ENCODE results near the gene CERS5.
"Not testable (repeated sequence)": the region's sequence is repeated elsewhere in the genome, so short reads cannot be mapped to it uniquely, and the experiment has no call there.

CERS5 gene

DNA sequence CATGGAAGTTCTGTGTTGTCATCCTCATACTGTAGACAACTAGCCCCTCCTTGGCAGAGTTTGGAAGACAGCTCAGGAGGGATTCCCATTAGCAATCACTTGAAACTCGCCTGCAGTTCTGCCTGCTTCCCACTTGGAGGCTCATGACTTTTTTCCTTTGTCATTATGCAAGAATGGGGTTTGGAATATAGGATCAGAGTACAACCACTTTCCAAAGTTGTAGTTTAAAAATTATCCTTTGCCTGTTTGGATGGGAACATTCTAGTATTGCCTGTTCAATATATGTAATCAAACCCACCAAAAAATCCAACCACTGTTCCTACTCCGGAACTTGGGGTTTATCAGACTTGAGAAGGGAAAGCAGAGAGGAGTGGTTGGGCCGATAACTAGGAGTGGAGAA lies 65.5 kb downstream of the CERS5 start:
- no peak for DNase-seq

DNA sequence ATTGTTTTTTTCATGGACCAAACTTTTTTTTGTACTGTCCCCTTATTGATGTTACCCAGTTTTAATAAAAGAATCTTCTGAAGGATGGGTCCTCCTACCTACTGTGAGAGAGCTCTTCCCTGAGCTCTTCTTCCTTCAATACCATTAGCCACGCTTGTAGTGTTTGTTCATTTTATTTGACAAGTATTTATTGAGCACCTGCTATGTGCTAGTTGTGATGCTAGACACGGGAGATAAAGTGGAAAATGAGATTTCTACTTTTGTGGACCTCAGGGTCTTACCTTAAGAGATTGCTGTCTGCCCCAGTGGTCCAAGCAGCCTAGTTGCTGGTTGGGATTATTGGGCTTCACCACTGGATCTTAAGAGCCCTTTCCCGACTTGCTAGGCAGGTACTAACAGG lies 66.6 kb downstream of the CERS5 start:
- DNase-seq: no peak

DNA sequence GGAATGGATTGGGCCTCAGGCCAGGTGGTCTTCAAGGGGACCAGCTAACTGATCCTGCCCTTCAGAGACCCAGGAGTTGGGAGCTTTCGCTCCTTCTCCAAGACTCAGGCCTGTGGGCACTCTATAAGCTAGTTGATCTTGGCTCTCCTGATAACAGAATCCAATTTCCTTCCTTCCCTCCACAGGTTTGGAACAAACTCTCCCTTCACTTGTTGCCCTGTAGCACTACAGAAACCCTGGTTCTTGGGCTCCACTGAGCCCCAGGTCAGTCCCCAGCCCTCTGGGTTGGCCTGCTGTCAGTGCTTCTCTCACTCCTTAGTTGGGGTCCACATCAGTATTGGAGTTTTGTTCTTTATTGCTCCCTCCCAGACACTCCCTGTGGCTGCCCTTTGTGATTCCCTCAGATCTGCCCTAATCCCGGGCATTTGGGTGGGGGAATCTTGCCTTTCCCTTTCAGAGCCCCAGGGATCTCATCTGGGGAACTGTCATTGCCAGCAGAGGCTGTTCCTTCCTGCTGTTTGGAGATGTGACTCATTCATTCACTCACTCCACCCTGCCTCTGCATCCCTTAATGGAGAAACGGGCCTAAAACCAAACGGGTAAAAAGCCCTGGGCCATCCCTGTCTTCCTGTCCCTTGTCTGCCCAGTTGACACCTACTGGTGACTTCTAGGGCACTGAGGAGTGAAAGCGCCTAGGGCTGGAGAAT lies 67.7 kb downstream of the CERS5 start:
- DNase-seq: no peak

DNA sequence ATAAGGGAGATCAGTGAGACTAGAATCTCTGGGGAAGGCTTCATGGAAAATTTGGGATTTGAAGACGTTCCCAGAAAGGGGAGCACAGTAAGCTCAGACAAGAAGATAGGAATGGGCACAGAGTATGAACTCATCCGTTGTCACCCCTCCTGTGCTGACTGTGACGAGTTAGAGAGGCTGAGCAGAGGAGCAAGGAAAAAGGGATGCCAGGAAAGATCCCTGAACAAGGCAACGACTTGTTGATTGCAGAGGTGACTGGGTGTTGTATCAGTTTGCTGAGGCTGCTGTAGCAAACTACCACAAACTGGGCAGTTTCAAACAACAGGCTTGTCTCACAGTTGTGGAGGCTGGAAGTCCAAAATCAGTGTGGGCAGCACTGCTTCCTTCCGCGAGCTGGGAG lies 69.2 kb downstream of the CERS5 start:
- no peak for DNase-seq

DNA sequence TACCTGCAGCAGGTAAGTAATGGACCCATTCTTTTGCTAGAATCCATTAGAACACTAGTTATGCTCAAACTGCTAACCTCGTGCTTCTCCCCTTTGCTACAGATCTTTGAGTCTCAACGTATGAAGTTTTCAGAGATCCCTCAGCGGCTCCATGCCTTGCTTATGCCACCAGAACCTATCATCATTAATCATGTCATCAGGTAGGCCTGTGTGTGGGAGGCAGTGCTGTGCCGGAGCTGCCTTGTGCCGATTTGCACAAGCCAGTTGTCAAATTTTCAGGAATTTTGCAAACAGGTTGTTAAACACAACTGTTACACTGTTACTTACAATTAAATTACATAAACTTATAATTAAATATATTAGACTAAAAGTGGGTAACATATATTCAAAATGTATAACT lies 76.8 kb downstream of the CERS5 start:
- no peak for DNase-seq

DNA sequence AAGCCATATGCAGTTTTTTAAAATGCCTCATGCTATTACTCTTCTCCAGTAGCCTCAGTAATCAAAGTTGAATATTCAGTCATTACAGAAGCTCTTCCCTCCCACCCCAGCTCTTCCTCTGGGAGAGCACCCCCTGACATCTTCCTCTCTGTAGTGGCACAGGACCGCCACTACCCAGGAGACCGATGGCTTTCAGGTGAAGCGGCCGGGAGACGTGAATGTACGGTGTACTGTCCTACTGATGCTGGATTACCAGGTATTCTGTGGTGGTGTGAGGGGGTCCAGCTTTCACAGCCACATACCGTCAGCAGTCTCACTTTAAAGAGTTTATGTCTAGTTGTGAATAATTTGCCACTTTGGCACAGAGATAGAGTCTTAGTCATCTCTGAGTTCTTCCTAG lies 77.4 kb downstream of the CERS5 start:
- no peak for DNase-seq

DNA sequence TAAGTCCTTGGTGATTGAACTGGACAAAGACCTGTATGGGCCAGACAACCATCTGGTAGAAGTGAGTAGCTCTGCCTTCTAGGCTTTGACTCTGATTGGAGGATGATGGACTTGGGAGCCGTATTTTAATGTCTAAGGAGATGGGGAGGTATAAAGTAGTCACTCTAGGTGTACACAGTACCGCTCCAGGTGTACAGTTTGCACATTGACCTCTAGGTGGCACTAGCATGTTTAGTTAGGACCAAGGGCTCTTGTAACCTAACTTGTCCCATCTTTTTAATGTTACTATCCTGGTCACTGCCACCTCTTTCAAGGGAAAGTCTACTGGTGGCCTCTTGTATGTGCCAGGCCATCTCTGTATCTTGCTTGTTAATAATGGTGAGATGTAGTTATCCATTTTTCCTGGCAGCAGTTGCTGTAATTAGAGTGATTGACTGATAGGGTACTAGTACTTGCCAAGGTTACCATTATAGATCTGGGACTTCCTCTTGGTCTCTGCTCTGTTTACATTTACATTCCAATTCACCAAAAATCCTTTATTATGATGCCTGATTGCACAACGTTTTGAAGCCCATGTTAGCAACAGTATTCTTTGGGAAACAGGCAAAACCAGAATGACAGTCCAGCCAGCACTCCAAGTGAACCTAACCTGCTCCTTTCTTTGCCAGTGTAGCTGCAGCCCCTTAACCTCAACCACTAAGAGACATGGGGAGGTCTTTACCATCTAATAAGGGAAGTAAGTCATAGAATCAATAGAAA lies 78.4 kb downstream of the CERS5 start:
- peak; percentile 77 for DNase-seq

DNA sequence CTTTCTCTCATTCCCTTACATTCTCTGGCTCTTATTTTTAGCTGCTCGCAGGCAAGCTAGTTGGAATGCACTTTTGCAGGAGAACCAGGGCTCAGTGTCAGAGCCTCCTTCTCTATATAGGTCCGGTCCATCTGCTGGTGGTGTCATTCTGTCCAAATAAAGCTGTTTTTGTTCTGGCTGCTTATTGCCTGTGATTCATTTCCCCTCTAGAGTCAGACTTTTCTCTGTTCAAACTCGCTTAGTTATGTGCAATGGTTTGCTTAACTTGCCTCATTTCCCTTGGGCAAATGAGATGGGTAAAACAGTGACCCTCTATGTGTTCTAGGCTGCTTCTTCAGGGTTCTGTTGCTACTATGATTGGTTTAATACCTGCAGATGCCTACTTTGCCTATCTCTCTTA lies 79.2 kb downstream of the CERS5 start:
- DNase-seq: no peak

DNA sequence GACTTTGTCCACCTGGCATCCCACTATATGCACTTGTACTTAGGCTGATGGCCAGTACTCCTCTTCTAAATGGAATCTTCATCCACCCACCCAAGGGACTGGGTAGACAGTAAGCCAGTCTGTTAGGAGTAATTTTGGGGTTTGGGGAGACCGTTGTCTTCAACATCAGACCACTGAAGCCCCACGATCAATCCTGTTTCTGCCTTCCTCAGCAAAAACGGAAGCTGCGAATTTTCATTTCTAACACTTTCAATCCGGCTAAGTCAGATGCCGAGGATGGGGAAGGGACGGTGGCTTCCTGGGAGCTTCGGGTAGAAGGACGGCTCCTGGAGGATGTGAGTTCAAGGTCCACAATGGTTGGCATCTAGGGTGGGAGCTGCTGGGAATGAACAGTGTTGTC lies 80.0 kb downstream of the CERS5 start:
- DNase-seq: no peak

DNA sequence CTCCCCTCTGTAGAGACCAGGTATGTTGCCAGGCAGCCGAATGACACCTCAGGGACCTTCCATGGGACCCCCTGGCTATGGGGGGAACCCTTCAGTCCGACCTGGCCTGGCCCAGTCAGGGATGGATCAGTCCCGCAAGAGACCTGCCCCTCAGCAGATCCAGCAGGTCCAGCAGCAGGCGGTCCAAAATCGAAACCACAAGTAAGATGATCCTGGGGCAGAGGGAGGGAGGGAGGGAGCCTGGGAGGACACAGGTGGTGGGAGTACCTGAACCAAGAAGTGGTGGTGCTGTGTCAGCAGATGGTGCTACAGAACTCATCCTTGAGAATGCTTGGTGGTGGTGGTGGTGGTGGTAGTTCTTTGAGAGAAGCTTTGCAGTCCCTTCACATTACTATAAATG lies 81.0 kb downstream of the CERS5 start:
- DNase-seq: no peak

DNA sequence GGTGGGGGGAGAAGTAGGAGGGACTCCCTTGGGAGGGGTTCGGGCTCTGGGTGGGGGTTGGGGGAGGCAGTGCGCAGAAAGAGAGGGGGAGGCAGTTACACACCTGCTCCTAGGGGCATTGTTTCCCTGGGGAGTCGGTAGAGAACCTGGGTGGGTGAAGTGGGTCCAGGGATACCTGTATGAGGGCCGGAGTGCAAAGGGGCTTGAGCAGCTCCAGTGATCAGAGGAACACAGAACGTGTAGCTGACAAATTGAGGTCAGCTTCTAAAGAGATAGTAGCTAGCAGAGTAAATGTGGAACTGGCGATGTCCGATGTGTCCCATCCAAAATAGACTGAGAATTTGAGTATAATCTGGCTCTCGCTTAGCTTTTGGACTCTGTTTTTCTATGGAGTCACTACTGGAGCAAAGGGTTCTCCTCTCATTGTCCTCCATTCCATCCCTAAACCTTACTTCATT lies 81.5 kb downstream of the CERS5 start:
- DNase-seq: no peak

DNA sequence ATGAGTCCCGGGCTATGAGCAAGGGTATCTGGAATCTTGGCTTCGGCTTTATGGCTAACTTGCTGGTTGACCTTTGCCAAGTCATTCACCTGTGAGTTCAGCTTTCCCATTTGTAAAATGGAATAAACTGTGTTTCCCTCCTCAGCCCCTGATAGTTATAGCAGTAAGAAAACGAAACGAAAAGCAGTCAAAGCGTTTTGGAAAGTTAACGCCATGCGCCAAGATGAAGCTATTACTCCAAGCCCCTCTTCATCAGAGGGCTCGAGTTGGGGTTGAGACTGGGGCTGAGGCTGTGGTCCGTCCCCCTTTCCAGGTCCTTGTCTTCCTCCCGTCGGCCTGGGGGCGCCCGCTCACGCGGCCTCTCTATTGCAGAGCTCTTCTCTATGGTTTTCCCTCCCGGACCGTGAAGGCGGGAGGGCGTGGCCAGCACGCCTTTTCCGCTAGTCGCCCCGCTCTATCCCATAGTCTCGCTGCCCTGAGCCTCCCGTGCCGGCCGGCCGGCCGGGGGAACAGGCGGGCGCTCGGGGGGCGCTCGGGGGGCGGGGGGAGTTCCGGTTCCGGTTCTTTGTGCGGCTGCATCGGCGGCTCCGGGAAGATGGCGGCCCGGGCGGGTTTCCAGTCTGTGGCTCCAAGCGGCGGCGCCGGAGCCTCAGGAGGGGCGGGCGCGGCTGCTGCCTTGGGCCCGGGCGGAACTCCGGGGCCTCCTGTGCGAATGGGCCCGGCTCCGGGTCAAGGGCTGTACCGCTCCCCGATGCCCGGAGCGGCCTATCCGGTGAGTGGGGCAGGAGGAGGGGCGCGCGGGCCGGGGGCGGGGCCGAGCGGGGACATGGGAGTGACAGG lies 82.2 kb downstream of the CERS5 start, which contains the start of gene SMARCD1:
Gene SMARCD1, plus strand, starts transcription at position 568 of the 840 bp plus-strand sequence. Its CDS starts 28 bp downstream, at position 596.
- peak; percentile 95 for DNase-seq

DNA sequence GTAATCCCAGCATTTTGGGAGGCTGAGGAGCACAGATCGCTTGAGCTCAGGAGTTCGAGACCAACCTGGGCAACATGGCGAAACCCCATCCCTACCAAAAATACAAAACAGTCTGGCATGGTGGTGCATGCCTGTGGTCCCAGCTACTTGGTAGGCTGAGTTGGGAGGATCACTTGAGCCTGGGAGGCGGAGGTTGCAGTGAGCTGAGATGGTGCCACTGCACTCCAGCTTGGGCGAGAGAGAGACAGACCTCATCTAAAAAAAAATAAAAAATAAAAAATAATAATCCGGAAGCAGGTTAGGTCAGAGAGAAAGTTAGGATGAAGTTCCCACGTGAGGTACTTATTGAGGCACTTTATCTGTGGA lies 82.8 kb downstream of the CERS5 start:
- not testable (repeated sequence) for DNase-seq

DNA sequence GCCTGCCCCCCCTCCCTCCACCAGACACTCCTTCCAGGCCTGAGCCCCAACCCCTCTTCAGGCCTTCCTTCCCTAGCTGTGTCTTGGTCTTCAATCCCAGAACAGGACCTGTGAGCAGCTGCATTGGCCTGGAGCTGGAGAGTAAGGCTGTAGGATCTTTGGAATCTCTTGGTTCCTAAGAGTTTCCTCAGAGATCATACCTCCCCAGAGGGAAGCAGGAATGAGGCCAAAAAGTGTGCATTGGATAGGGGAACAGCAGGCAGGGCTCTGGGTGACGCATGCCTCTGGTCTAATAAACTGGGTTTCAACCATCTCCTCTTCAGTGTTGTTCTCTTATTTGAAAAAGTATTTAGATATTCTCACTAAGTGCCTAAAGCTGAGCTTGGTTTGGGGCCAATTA lies 83.9 kb downstream of the CERS5 start:
- no peak for DNase-seq

DNA sequence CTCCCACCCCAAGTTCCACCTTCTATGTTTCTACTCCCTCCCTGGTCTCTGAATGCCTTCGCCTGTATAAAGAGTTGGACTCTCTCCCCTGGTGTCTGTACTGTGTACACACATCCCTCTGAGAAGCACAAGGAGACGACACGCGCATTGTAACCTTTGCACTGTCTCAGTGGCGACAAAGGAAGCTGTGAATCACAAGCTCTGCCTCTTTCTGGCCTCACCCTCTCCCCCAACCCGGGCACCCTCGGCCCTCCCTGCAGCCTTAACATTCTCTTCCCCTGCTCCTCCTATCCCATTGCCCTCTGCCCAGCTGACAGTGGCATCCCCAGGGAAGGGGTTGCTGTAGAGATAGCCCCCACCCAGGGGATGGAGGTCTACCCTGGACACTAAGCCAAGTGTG lies 84.5 kb downstream of the CERS5 start:
- DNase-seq: no peak

DNA sequence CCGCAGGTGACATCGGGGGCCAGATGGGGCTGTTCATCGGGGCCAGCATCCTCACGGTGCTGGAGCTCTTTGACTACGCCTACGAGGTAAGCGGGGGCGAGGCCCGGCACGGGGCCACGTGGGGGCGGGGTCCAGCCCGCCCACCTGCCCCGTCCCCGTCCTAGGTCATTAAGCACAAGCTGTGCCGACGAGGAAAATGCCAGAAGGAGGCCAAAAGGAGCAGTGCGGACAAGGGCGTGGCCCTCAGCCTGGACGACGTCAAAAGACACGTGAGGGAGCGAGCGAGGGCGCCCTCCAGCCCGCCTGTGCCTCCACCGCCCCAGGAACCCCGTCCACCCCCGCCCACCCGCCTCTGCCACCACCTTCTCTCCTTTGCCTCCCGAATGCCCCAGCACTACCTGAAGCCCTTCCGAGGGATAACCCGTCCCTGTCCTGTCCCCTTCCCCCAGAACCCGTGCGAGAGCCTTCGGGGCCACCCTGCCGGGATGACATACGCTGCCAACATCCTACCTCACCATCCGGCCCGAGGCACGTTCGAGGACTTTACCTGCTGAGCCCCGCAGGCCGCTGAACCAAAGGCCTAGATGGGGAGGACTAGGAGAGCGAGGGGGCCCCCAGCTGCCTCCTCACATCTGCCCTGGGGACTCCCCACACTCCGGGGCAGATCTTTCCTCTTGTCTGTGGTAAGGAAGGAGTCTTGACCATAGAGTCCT lies 85.9 kb downstream of the CERS5 start:
- no peak for DNase-seq

DNA sequence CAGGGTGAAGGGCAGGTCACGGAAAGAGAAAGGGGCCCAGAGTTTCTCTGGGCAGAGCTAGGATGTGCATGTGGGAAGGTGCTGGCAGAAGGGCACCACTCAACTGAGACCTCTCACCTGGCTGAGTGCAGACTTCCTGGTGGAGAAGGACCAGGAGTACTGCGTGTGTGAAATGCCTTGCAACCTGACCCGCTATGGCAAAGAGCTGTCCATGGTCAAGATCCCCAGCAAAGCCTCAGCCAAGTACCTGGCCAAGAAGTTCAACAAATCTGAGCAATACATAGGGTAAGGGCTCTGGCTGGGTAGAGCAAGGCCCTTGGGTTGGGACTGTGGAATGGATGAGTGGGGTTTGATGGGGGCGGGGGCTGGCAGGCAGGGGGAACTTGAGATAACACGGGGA lies 87.4 kb downstream of the CERS5 start:
- no peak for DNase-seq
